HG02763 (cell line): ENCODE data around the gene CBX8.

ENCODE experiments used
- ATAC-seq: cut with Tn5 transposase; IDR thresholded peaks from one replicate; pipeline ENCODE4 v1.9.1; 2021; ENCODE audit warnings: mild to moderate bottlenecking, moderate library complexity; ENCODE audit not compliant: unreplicated experiment

CBX8 gene

DNA sequence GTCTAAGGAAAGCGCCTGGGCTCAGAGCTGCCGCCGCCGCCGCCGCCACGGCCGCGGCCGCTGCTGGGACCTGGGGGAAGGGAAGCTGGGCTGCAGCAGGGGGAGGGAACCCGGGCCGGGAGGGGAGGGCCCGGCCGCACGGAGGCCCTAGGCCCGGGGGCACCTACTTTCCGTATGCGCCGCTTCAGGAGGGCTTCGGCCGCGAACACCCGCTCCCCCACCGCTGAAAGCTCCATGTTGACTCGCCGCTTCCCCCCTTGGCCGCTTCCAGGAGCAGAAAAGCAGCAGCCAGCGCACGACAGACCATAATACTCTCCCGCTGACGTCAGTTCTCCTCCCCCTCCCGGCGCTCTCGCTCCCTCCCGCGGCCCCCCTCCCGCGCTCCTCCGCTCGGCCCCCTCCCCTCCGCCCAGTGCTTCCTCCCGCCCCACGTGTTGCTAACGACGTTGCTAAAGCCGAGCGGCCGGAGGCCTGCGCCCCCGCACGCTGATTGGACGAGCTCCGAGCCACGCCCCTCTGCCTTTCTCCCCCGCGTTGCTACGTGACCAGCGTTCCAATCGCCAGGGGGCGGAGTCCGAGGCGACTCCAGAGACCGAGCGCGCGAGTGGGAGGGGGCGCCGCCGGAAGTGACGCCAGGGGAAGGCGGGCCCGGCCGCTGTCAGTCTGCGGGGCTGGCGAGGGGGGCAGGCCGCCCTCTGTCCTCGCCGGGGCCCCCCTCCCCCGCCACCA is at the start of gene CBX8:
Gene CBX8, minus strand, starts transcription at position 315 of the 729 bp plus-strand sequence. Its CDS starts 79 bp downstream, at position 236.
- ATAC-seq, result peak; percentile 86

DNA sequence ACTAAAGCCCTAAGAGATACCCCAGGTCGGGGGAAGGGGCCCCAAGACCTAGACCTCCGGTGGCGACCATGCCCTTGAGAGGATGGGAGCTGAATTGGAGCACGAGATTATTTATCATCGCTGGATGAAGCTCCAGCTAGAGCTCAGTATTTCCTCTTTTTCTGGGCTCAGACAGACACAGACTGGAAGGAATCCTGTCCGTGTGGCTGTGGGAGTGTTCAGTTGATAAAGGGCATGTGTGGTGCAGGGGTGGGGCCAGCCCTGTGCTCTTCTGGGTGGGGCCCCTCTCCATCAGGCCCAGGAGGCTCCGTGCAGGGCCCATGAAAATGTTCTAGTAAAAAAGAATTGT is 48.7 kb upstream of the CBX8 start:
- no peak for ATAC-seq

DNA sequence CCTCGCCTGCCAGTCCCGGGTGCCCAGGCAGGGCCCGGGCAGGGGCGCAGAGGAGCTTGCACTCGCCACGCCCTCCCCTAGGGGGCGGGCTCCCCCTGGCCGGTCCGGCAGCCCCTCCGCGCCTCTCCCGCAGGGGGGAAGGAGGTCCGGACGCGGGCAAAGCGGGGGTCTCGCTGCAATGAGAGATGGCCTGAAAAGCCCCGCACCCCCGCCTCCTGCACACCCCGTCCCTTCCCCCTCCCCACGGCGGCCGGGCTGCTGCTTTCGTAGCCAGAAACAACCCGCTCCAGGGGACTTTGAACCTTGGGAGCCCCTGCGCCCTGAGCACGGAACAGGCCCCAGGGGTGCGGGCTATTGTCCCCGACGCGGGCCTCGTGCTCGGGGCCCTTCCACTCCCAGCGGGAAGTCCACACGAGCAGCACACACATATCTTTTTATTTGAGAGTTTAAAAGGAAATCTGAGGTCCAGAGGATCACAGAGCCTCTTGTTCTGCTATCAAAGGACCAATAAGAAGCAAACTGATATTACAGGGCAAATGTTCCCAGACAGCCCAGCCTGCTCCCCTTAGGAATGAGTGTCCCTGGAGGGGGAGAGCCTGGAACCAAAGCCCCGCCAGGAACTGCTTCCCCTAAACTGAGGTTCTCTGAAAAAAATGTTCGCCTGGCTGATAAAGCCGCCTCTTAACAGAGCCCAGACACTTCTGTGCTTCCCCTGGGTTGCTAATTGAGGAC is 48.2 kb upstream of the CBX8 start:
- no peak for ATAC-seq

DNA sequence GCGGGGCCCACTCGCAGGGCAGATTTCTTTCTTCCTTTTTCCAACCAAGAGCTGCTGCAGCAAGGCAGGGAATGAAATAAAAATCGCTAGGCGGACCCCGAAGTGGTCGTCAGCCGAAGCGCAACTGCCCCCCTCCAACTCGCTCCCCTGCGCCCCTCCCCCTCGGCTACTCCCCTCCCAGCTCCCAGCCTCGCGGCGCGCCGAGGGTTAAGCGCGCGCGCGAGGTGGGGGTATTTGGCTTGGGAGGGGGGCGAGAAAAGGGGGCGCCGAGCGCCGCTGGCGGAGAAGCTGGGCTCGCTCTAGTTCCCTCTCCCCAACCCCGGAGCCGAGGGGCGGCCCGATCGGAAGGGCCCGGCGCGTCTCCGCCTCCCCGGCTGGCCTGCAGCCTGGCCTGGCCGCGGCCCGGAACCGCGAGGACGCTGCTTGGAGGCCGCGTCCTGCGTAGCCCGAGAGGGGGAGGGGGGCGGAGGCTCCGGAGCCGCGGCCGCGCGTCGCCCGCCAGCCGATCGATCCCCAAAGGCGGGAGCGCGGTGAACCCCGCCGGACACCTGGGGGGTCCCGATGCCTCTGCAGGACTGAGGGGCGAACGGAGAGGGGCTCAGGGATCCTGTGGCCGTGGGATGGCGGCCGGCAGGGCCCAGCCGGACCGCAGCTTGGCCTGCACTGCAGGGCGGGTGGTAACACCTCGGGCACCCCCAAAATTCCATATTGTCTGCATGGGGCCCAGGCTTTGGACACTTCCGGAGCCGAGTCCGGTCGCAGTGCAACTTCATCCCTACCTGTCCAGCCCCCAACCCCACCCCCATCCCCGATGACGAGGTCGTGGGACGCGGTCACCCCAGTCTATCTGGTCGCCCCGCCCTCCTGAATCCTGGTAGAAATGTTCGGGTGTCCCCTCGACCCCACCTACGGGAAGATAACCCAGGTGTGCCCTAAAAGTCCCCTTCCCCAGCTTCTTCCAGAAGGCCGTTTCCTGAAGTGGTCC is 47.2 kb upstream of the CBX8 start:
- ATAC-seq, result no peak

DNA sequence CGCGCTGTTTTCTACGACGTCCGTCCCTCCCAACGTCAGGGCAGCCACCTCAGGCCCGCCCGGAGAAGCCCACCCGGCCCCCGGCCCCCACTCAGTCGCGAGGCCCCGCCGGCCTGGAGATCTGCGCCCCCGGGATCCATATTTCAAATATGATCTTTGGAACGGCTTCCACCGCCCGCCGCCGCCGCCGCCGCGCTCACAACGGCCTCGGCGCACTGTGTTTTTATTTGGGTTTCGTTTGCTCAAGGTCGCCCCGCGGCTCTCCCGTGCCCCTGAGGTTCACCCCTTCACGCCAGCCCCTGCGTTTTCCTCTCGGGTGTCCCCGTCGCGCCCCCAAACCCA is 46.6 kb upstream of the CBX8 start:
- no peak for ATAC-seq

DNA sequence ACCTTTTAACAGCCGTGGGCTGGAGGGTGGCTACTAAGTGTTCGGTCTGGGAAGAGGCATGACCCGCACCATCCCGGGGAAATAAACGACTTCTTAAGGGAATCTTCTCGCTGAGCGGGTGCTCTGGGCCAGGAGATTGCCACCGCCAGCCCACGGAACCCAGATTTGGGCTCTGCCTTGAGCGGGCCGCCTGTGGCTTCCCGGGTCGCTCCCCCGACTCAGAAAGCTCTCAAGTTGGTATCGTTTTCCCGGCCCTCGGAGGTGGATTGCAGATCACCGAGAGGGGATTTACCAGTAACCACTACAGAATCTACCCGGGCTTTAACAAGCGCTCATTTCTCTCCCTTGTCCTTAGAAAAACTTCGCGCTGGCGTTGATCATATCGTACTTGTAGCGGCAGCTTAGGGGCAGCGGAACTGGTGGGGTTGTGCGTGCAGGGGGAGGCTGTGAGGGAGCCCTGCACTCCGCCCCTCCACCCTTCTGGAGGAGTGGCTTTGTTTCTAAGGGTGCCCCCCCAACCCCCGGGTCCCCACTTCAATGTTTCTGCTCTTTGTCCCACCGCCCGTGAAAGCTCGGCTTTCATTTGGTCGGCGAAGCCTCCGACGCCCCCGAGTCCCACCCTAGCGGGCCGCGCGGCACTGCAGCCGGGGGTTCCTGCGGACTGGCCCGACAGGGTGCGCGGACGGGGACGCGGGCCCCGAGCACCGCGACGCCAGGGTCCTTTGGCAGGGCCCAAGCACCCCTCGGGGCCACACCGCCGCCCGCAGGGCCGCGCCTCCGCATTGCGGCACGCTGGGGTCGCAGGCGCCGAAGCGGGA is 46.0 kb upstream of the CBX8 start:
- no peak for ATAC-seq

DNA sequence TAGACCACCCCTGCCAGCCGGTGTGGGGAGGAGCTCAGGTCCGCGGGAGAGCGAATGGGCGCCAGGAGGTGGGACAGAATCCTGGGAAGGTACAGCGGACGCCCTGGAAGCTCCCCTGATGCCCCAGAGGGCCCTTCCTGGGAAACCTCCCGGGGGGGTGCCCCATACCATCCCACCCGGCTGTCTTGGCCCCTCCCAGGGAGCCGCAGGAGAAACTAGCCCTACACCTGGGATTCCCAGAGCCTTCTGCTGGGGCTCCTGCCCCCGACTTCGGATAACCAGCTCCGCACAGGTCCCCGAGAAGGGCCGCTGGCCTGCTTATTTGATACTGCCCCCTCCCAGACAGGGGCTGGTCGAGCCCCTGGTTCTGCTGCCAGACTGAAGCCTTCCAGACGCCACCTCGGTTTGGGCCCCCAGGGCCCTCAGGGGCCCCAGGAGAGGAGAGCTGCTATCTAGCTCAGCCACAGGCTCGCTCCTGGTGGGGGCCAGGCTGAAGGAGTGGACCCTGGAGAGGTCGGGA is 45.3 kb upstream of the CBX8 start:
- no peak for ATAC-seq

DNA sequence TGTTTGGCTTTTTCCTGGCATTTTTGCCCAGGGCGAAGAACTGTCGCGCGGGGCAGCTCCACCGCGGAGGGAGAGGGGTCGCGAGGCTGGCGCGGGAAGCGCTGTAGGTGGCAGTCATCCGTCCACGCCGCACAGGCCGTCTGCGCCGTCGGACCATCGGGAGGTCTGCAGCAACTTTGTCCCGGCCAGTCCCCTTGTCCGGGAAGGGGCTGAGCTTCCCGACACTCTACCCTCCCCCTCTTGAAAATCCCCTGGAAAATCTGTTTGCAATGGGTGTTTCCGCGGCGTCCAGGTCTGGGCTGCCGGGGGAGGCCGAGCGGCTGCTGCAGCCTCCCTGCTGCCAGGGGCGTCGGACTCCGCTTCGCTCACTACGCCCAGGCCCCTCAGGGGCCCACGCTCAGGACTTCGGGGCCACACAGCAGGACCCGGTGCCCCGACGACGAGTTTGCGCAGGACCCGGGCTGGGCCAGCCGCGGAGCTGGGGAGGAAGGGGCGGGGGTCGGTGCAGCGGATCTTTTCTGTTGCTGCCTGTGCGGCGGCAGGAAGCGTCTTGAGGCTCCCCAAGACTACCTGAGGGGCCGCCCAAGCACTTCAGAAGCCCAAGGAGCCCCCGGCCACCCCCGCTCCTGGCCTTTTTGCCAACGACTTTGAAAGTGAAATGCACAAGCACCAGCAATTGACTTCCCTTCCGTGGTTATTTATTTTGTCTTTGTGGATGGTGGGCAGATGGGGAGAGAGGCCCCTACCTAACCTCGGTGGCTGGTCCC is 44.7 kb upstream of the CBX8 start:
- ATAC-seq, result no peak

DNA sequence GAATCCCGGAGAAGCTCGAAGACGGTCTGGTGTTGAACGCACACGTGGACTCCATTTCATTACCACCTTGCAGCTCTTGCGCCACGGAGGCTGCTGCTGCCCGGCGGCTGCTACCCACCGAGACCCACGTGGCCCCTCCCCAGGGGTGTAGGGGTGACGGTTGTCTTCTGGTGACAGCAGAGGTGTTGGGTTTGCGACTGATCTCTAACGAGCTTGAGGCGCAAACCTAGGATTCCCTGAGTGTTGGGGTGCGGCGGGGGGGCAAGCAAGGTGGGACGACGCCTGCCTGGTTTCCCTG is 44.1 kb upstream of the CBX8 start:
- ATAC-seq, result no peak

DNA sequence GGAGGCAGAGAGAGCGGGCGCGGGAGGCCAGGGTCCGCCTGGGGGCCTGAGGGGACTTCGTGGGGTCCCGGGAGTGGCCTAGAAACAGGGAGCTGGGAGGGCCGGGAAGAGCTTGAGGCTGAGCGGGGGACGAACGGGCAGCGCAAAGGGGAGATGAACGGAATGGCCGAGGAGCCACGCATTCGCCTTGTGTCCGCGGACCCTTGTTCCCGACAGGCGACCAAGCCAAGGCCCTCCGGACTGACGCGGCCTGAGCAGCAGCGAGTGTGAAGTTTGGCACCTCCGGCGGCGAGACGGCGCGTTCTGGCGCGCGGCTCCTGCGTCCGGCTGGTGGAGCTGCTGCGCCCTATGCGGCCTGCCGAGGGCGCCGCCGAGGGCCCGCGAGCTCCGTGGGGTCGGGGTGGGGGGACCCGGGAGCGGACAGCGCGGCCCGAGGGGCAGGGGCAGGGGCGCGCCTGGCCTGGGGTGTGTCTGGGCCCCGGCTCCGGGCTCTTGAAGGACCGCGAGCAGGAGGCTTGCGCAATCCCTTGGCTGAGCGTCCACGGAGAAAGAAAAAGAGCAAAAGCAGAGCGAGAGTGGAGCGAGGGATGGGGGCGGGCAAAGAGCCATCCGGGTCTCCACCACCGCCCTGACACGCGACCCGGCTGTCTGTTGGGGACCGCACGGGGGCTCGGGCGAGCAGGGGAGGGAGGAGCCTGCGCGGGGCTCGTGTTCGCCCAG is 43.6 kb upstream of the CBX8 start:
- ATAC-seq, result no peak

DNA sequence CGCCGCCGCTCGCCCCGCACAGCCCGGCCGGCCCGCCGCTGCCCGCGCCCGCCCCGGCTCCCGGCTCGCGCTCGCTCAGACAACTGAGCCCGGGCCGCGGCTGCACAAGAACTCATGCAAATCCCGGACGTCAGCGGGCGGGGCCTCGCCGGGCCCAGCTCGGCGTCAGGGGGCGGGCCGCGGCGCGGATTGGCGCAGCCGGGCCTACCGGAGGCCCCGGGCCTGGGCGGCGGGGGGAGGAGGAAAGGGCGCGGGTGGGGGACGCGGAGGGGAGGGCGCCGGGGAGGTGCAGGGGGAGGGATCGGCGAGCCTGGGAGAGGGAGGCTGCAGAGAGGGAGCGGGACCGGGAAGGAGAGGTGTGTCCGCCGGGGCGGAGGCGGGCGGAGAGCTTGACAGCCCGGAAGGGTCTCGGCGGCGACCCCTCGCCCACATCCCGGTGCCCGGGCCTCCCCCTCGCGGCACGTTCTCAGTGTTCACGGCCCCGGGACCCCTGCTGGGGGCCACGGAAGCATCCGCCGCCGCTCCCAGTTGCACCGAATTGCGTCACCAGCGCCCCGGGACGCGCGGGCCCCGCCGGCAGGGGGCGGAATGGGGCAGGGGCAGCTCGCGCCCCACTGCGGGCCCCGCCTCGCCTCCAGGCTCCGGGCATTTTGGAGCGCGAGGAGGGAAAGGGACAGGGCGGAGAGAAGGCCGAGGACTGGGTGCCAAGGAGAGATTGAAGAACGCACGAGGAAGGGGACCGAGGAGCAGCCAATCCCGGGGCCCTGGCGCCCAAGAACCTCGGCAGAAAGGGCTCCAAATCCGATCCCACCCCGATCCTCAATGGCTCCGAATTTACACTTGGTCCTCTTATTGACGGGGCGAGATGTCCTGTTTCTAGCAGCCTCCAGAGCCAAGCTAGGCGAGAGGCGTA is 42.7 kb upstream of the CBX8 start, which contains the start of gene CBX4:
Gene CBX4, minus strand, starts transcription at position 85 of the 913 bp plus-strand sequence. CDS start 189 bp downstream, outside the sequence.
- ATAC-seq, result peak; percentile 77

DNA sequence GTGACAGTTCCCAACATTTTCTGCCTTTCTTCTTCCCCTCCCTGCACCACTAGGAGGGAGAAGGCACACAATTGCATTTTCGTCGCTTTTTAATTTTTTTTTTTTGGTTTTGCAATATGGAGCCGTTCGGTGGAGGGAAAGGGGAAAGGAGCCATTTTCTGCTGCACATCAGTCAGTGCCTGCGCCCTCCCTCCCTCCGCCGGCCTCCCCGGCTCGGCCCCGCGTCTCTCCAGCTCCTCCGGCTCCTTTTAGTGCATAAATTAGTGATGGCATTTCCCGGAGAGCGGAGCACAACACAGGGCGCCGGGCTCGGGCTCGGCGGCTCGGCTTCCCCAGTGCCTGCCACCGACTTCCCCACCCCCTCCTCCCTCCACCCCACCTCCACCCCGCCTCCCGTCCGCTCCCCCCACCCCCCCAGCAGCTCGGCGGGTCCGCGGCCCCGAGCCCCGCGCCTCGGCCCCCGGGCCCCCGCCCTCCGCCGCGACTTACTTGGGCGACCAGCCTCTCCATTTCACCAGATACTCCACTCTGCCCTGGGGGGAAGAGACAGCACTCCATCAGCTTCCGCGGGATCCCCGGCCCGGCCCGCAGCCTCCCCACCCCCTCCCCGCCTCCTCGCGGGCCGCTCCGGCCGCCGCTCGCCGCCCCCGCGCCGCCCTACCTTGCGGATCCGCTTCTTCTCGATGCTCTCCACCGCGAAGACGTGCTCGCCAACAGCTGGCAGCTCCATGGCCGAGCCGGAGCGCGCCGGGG is 41.8 kb upstream of the CBX8 start:
- ATAC-seq, result peak; percentile 21

DNA sequence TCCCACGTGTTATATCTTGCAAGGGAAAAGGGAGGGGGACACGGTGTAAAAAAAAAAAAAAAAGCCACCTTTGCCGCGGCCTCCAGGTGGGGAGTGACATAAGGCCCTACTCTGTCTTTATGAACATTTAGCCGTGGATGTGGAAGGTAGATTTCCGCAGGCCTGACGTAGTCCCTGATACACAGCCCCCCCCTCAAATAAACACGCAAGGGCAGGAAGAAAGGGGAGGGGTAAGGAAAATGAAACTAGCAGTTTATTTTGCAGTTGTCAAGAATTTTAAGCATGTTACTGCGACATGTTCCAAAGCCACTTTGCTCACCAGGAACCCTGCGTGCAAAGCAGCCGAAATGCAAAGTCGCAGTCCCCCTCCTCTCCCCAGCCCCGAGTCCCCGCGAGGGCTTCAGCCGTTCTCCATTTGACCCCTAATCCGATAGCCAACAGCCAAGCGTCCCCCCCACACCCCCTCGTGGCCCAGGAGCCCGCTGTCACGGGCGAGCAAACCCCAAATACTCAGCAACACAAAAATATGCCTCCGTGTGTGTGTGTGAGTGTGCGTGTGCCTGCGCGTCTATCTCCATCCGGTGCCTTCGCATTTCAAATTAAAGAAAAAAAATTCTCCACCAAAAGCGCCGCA is 41.1 kb upstream of the CBX8 start:
- no peak for ATAC-seq

DNA sequence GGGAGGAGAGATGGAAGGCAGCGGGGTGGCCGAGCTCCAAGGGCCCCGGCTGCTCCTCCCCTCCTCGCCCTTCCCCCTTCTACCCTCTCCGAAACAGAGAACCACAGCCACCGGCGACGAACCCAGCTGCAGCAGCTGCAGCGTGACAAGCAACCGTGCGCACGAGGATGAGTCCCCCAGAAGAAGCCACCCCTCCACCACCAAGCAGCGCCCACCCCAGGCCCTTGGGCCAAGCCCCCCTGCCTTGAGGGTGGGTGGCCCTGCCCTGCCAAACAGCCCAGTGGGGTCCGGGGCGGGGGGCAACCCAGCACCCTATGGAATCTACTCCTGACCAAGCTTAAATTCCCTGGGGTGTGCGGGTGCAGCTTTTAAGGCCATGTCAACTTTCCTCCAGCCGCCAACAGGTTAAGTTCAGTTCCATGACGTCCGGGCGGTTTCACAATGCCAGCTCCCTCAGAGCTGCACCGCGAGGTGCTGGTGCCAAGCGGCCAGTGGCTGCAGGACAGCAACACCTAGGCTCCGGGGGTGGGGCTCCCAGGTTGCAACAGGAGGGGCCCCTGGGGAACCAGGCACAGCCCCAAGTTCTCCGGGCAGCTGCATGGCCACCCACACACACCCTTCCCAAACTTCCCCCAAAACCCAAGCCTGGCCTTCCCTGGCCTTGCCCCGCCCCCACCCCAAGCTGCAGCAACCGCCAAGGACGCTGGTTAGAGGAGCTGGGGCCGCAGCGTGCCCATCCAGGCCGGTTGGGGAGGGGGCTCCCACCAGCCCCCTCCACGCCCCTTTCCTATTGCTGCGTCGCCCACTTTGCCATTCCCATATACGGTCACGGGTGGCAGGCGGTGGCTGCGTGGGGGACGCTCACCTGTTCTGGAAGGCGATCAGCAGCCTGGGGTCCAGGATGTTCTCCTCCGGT is 40.4 kb upstream of the CBX8 start:
- peak; percentile 28 for ATAC-seq

DNA sequence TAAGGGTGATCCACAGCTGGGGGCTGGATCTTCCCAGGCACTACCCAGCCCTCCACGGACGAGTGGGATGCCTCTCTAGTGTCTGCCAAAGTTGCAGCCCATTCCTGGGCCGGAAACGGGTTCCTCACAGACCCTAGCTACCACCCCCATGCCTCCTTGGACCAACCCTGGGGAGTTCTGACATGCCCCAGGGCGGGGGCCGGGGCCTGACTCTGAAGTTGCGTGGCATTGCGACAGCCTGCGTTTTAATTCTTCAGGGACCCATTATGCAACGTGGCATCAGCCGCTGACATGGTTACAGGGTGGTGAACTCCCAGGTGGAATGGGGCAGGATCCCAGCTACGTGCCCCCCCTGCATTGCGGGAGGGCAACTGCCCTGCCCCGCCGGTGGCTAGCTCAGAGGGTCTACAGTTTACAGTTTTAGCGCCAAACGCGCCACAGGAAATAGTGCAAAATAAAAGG is 39.7 kb upstream of the CBX8 start:
- ATAC-seq, result no peak
